H9 (cell line): ENCODE results near the gene NUP205. TPM values are rescaled to one million over a fixed set of nuclear protein-coding genes. Genes with fewer than 3 reads are reported as not detected.

Source experiments
- DNase-seq: peaks from one replicate; pipeline ENCODE4 v3.0.0-alpha.2; 2017
- H2AFZ ChIP-seq: one replicate; pipeline ENCODE4 v1.6.1; 2013; ENCODE audit warnings: mild to moderate bottlenecking, low read length, control low read depth, moderate library complexity
- H2AK5ac ChIP-seq: 2 replicates; pipeline ENCODE4 v1.6.1; 2013; ENCODE audit warnings: low read length, control low read depth, mixed read lengths; ENCODE audit not compliant: insufficient read length
- H2BK120ac ChIP-seq: one replicate; pipeline ENCODE4 v1.6.1; 2013; ENCODE audit warnings: low read depth, mild to moderate bottlenecking, low read length, control low read depth, inconsistent platforms; ENCODE audit not compliant: poor library complexity, severe bottlenecking
- H2BK12ac ChIP-seq: 2 replicates; pipeline ENCODE4 v1.6.1; 2013; ENCODE audit warnings: low read length, control low read depth, mixed read lengths, low read depth; ENCODE audit not compliant: insufficient read length
- H2BK15ac ChIP-seq: 2 replicates; pipeline ENCODE4 v1.6.1; 2013; ENCODE audit warnings: low read depth, low read length, control low read depth
- H2BK20ac ChIP-seq: one replicate; pipeline ENCODE4 v1.6.1; 2013; ENCODE audit warnings: low read depth, mild to moderate bottlenecking, low read length, control low read depth, inconsistent platforms; ENCODE audit not compliant: poor library complexity, severe bottlenecking
- H2BK5ac ChIP-seq: 2 replicates; pipeline ENCODE4 v1.6.1; 2013; ENCODE audit warnings: low read length, control low read depth, mixed read lengths; ENCODE audit not compliant: insufficient read length
- H3K14ac ChIP-seq: 2 replicates; pipeline ENCODE4 v1.6.1; 2013; ENCODE audit warnings: low read length, control low read depth; ENCODE audit not compliant: insufficient read depth
- H3K18ac ChIP-seq: 2 replicates; pipeline ENCODE4 v1.6.1; 2013; ENCODE audit warnings: low read depth, mild to moderate bottlenecking, mixed read lengths, low read length, control low read depth; ENCODE audit not compliant: insufficient read length
- H3K23ac ChIP-seq: 2 replicates; pipeline ENCODE4 v1.6.1; 2013; ENCODE audit warnings: low read length, control low read depth, mixed read lengths, low read depth; ENCODE audit not compliant: insufficient read length
- H3K23me2 ChIP-seq: 2 replicates; pipeline ENCODE4 v1.6.1; 2013; ENCODE audit warnings: low read depth, mild to moderate bottlenecking, mixed read lengths, low read length, control low read depth; ENCODE audit not compliant: insufficient read length, poor library complexity, severe bottlenecking
- H3K27ac ChIP-seq: 2 replicates; pipeline ENCODE4 v1.5.1; 2013; ENCODE audit warnings: low read length, control low read depth, mixed read lengths, low read depth; ENCODE audit not compliant: insufficient read length
- H3K27me3 ChIP-seq: 2 replicates; pipeline ENCODE4 v1.6.1; 2013; ENCODE audit warnings: low read length, control low read depth, inconsistent platforms; ENCODE audit not compliant: insufficient read depth
- H3K4ac ChIP-seq: 2 replicates; pipeline ENCODE4 v1.6.1; 2013; ENCODE audit warnings: low read depth, mild to moderate bottlenecking, control low read depth, inconsistent platforms, low read length, moderate library complexity
- H3K4me1 ChIP-seq: 2 replicates; pipeline ENCODE4 v1.6.1; 2013; ENCODE audit warnings: low read length, control low read depth, inconsistent platforms; ENCODE audit not compliant: insufficient read depth
- H3K4me2 ChIP-seq: 2 replicates; pipeline ENCODE4 v1.6.1; 2013; ENCODE audit warnings: low read length, control low read depth, mixed read lengths; ENCODE audit not compliant: insufficient read length, insufficient read depth
- H3K56ac ChIP-seq: 2 replicates; pipeline ENCODE4 v1.6.1; 2013; ENCODE audit warnings: low read depth, mild to moderate bottlenecking, mixed read lengths, low read length, control low read depth; ENCODE audit not compliant: insufficient read length
- H3K79me1 ChIP-seq: 2 replicates; pipeline ENCODE4 v1.6.1; 2013; ENCODE audit warnings: low read depth, mild to moderate bottlenecking, moderate library complexity, low read length, control low read depth, inconsistent platforms; ENCODE audit not compliant: insufficient read depth, poor library complexity, severe bottlenecking
- H3K79me2 ChIP-seq: 2 replicates; pipeline ENCODE4 v1.6.1; 2013; ENCODE audit warnings: low read length, control low read depth, inconsistent platforms; ENCODE audit not compliant: insufficient read depth
- H3K9ac ChIP-seq: 2 replicates; pipeline ENCODE4 v1.6.1; 2013; ENCODE audit warnings: low read length, control low read depth, mixed read lengths; ENCODE audit not compliant: insufficient read length; ENCODE audit errors: extremely low read depth
- H3K9me3 ChIP-seq: one replicate; pipeline ENCODE4 v1.6.1; 2013; ENCODE audit warnings: low read depth, low read length, inconsistent platforms; ENCODE audit not compliant: control insufficient read depth
- H3T11ph ChIP-seq: one replicate; pipeline ENCODE4 v1.6.1; 2013; ENCODE audit warnings: mild to moderate bottlenecking, low read length, control low read depth, inconsistent platforms
- H4K20me1 ChIP-seq: one replicate; pipeline ENCODE4 v1.6.1; 2013; ENCODE audit not compliant: control insufficient read depth, insufficient read length, insufficient read depth
- H4K5ac ChIP-seq: 2 replicates; pipeline ENCODE4 v1.6.1; 2013; ENCODE audit warnings: low read depth, mild to moderate bottlenecking, mixed read lengths, low read length, control low read depth; ENCODE audit not compliant: insufficient read length
- H4K8ac ChIP-seq: replicated peaks from 2 replicates; pipeline ENCODE4 v1.6.1; 2013; ENCODE audit warnings: low read length, control low read depth, mixed read lengths, low read depth; ENCODE audit not compliant: insufficient read length
- H4K91ac ChIP-seq: 2 replicates; pipeline ENCODE4 v1.6.1; 2013; ENCODE audit warnings: low read depth, mild to moderate bottlenecking, moderate library complexity, mixed read lengths, low read length, control low read depth; ENCODE audit not compliant: insufficient read length
- H3K27ac Mint-ChIP-seq, 3 experiments: 2 replicates in 2 of 3; 3 replicates in 1 of 3; pipeline ENCODE4 v1.8.0; 2020 to 2021; ENCODE audit warnings: mixed read lengths in 3 of 3, mild to moderate bottlenecking in 1 of 3, moderate library complexity in 1 of 3
- H3K27me3 Mint-ChIP-seq: 2 replicates; pipeline ENCODE4 v1.8.0; 2021; ENCODE audit warnings: low read depth, mild to moderate bottlenecking, moderate library complexity, mixed read lengths
- H3K36me3 Mint-ChIP-seq, 3 experiments: 2 replicates in 2 of 3; 3 replicates in 1 of 3; pipeline ENCODE4 v1.8.0; 2020 to 2021; ENCODE audit warnings: low read depth in 3 of 3, mixed read lengths in 3 of 3; ENCODE audit not compliant: insufficient read depth in 1 of 3
- H3K4me1 Mint-ChIP-seq, 2 experiments: 2 replicates each; pipeline ENCODE4 v1.8.0; 2020; ENCODE audit warnings: mixed read lengths in 2 of 2
- H3K4me3 Mint-ChIP-seq, 2 experiments: 2 replicates in 1 of 2; 3 replicates in 1 of 2; pipeline ENCODE4 v1.8.0; 2020 to 2021; ENCODE audit warnings: mild to moderate bottlenecking in 2 of 2, mixed read lengths in 2 of 2, moderate library complexity in 1 of 2
- H3K9me3 Mint-ChIP-seq, 2 experiments: 2 replicates in 1 of 2; 3 replicates in 1 of 2; pipeline ENCODE4 v1.8.0; 2020; ENCODE audit warnings: mild to moderate bottlenecking in 2 of 2, mixed read lengths in 2 of 2, moderate library complexity in 1 of 2
- CTCF ChIP-seq: fragments of 200-600 bp; sonication (generic); conservative IDR thresholded peaks from 3 replicates; pipeline ENCODE4 v1.8.0; 2021; ENCODE audit warnings: antibody characterized with exemption, mild to moderate bottlenecking
- WGBS: extraction: QIAGEN DNeasy Blood & Tissue Kit; methylation state at CpG from one replicate; pipeline ENCODE4 v1.1.7; 2013; ENCODE audit warnings: missing lambda C conversion rate, low lambda C conversion rate, mixed read lengths; ENCODE audit not compliant: insufficient read length; ENCODE audit errors: extremely low coverage; 5-methylcytosine and 5-hydroxymethylcytosine counted together
- total RNA-seq: library from RNA; stranded (reverse); gene quantifications from 2 replicates; pipeline ENCODE4 v1.2.1, GENCODE V29; 2021

NUP205 gene
- total RNA-seq, 1 experiment from 2014 or later: 158 TPM

GRCh38 chr7:135644729-135645128 is 87.0 kb downstream of the NUP205 start:
- WGBS: no CpG with 5 or more reads among the region's 3 CpGs
- Histone ChIP-seq H3K14ac (no peak overlapping the region), H3K23me2 (no peaks in the 10 kb centered on the region), H2AK5ac (no peak overlapping the region), H2BK120ac (no peak overlapping the region), H3T11ph (no peak overlapping the region), H2BK20ac (no peak overlapping the region), H3K9me3 (no peaks in the 10 kb centered on the region), H2AFZ (no peak overlapping the region), H4K5ac (no peak overlapping the region), H3K56ac (no peak overlapping the region), H2BK5ac (no peak overlapping the region), H2BK15ac (no peak overlapping the region), H4K8ac (no peak overlapping the region), H3K23ac (no peak overlapping the region), H3K9ac (no peak overlapping the region), H3K27me3 (no peaks in the 10 kb centered on the region), H3K18ac (no peak overlapping the region), H3K27ac (no peak overlapping the region), H3K4me2 (no peak overlapping the region), H4K20me1 (no peaks in the 10 kb centered on the region), H4K91ac (no peak overlapping the region), H3K4ac (no peak overlapping the region), H3K79me1 (no peaks in the 10 kb centered on the region), H2BK12ac (no peak overlapping the region), H3K79me2 (no peaks in the 10 kb centered on the region), H3K4me1 (no peaks in the 10 kb centered on the region)
- Mint-ChIP-seq H3K9me3 (no peaks in the 10 kb centered on the region), H3K4me1 (no peaks in the 10 kb centered on the region), H3K27ac (no peak overlapping the region; a peak in 1 of 7 replicates), H3K4me3 (no peak overlapping the region), H3K36me3 (peaks cover 44 to 94% (median 87%) of the 10 kb centered on the region in 3 experiments), H3K27me3 (no peaks in the 10 kb centered on the region)
- DNase-seq: no peak
- TF ChIP-seq CTCF: no peak
